ENCODE data around the gene FAM114A2.

FAM114A2 gene

DNA sequence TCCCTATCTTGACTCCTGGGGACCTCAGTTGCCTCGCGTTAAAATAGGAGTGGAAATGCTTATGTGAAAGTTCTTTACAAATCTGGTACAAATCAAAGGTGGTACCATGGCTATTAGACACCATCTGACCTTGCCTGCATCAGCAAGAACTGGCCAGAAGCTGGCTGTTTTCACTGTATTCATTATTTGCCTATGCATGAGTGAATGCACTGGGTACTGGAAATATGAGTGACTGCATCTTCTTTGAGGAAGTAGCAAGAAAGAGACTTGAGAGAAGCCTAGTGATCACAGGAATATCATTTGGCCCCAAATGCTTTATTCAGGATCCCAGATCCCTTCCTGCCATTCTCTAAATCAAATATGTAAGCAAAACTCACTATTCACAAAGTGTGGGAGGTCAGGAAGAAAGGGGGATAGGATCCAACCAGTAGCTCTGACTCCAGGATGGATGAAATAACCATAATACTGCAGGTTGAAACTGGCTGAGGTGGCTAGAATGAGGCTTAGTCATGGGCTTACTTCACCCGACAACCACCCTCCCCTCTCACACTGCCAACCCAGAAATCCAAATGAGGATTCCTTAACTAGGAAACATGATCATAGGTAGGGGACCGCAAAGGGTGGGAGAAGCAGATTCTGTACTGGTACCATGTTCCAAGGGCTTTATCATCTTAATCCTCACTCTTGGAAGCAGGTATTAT, 56.7 kb downstream of the FAM114A2 start:
- DNase-seq, result no peak

DNA sequence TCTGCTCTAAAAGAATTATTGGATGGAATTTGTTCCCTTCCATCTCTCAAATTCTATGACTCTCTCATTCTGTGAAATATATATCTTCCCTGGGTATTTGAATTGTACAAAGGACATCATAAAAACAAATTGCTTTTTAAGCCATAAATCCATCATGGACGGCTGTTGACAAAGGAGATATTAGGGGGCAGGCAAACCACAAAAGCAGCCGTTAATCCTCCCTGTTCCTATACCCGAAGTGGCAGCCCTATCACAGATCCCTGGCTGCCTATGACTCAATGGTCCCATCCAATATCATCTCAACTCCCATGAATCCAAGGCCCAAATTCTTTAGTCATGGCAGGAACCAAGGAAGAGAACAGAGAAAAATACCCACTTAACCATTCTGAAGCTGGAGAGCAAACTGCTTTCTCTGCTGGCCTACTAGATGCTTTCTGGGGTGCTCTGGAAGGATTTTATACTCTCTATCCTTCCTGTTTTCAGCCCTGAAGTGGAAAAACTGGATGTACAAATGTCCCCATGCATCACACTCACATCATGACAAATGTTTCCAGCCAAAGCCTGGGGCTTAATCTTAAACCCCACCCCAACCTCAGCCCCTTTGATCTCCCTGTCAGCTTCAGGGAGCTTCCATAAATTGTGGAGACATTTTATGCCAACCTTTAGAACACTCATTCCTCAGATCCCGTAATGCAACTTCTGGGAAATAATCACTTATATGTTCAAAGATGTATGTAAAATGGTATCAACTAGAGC, 59.5 kb downstream of the FAM114A2 start:
- no peak for DNase-seq

DNA sequence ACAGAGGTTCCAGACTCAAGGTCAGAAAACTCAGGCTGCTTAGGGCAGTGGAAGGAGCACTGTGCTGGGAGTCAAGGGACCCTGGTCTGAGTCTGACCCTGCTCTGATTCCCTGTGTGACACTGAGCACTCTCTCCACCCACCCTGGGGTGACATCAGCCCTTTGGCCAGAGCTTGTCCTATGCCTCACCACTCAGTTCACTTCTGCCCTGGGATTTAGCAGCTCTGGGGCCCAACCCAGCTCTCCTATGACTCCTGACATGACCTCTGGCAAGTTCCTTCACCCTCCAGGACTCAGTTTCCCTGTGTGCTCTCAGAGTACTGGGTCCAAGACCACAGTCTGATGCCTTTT, 63.9 kb downstream of the FAM114A2 start:
- DNase-seq, result peak; percentile 53 to 69 (median 61)

DNA sequence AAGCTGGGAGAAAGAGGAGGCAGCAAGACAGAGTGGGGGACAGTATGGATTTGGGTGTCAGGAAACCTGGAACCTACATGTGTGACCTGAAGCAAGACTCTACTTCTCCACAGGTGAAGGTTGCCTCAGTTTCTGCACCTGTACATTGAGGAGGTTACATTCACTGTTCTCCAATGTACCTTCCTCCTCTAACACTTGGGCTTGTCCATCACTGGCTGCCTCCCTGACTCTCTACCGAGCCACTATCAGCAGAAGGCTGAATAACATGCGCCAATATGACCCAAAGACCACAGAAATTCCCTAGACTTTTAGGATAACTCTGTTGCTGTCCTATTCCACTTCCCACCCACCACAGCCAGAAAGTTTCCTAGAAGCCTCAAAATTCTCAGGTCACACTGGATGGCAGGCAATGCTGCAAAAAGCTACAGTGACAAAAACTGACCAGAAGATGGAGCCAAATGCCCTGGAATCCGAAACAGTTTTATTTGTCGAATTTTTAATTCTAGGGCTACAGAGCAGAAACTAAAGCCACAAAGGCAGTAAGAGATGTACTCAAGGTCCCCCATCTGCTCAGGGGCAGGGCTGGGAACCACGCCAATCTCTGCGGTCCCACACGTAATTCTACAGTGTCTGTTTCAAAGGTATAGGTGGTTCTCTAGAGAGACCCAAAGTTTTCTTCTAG, 64.4 kb downstream of the FAM114A2 start:
- peak; percentile 50 to 60 (median 56) for DNase-seq

DNA sequence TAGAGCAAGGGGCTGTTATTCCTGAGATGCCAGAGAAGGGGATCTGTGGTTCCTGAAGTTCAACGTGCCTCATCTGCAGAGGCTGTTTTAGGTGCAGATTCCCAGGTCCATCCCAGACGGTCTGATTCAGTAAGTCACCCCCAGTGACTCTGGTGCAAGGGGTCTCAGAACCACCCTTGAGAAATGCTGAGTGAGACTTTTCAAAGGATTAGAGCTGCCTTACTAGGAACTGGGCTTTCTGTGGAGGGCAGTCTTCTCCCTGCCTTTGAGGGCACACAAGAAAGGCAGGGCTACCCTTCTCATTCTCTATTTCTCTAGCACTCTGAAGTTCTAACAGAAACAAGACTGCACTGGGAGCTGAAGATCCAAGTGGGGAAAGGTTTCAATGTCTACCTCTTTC, 66.5 kb downstream of the FAM114A2 start:
- no peak for DNase-seq

DNA sequence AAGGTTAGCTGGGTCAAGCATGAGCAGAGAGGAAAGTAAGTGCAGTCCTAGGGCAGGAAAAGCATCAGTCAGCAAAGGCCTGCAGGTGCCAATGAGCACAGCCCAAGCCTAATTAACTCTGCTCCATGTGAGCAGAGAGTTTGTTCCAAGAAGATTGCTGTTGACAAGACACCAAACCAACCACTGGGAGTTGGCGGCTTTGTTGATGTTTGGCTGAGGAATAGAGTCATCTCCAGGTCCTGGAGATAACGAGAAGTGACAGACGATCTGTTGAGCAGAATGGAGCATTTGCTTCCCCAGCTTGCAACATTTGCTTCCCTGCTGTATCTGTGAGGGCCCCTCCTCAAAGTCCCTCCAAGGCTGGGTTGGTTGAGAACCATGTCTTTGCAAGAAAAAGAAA, 68.2 kb downstream of the FAM114A2 start:
- no peak for DNase-seq

DNA sequence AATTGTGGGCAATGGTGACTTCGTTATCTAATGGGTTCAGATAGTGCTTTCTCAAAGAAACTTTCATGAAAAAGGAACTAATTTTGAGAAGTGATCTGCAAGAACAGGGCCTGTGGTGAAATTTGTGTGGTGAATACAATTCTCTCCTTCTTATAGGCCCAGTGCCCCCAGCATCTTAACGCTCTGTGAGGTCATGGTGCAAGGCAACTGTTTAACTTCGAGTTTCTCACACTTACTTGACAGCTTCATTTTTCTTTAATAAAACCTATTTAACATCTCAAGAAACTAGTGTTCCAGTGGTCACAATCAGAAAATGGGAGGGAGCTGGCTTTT, 69.2 kb downstream of the FAM114A2 start:
- peak; percentile 6 to 42 (median 34) for DNase-seq

DNA sequence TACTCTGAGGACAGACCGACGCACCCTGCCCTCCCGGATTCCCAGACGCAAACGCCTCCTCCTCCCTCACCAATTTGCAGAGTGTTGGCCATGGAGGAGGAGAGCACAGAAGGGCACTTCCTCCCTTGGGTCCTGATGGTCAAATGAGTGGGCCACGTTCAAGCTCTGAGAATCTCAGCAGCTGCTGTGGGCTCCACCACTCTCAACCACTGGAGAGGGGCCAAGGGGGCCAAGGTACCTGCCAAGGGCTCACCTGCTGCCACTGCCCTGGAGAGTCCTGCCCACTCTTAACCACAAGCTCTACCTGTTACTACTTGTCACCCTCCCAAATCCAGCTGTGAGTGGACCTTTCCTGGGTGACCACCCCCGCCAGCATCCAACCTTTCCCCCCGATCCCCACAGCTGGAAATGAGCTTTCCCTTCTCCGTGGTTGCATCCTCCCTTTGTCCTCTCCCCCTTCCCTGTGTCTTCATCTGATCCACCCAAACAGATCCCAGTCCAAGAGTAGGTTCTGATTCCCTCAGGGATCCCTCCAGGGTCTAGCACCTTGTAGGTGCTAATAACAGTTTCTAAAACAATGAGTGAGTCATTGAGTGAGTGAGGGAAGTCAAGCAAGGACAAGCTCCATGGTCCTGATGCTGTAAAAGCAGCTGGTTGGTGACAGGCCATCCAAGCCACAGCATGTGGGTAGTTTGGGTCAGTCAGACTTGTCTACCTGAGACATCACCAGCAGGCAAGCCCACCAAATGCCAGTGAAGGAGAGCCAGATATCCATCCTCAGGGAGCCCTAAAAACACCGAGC, 69.7 kb downstream of the FAM114A2 start:
- no peak for DNase-seq

DNA sequence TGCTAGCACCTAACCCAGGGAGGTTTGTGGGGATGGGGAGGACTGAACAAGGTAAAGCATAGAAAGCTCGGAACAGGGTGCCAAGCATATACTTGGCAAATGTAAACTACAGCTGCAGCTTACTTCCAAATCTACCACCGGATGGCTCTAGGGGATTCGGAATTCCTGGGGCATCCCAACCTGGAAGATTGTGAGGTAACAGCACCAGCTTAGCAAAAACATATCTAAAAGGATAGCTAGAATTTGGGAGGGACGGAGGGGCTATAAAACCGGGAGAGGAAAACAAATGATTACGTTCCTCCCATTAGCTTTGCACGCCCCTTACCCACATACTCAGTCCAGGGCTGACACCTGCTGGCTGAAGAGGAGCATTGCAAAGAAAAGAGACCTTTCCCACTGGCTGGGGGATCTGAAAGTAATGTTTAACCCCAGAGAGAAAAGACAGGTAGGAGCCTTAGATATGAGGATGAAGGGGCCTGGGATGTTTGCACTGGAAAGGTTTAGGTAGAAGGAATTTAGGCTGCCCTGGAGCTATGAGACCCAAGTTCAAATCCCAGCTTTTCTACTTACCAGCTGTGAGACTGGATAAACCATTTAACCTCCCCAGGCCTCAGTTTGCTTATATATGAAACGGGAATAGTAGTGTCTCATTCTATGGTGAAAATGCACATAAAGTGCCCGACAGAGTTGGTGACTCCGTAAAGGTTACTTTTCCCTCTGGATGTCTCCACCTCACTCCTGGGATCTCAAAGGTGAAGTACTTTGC, 73.6 kb downstream of the FAM114A2 start:
- peak; percentile 56 to 68 (median 62) for DNase-seq

DNA sequence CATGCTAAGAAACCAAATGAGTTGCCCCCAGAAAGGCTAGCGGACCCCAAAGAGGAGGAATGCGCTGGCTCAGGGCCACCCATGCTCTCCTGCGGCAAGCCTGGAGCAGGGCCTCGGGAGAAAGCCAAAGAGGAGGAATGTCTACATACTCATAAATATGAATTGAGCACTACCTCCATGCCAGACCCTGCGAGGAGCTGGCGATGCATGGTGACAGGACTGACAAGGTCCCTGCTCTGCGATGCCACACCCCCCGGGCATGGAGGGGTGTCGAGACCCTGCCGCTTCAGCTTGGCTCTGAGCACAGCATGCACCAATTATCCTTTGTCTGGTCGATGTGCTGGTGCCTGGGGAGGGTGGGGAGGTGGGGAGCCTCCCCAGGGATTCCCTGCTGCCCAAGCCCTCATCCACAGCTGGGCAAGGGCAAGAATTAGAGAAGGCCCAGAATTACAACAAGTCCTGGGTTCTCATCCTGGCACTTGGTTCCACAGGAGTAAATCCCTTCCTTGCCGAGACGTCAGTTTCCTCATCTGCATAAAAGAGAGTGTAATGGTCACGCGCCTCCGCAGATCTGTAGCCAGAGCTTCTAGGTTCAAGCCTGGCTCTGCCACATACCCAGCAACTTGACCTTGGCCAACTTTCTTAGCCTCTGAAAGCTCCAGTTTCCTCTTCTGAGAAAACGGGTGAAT, 74.4 kb downstream of the FAM114A2 start:
- DNase-seq, result no peak

DNA sequence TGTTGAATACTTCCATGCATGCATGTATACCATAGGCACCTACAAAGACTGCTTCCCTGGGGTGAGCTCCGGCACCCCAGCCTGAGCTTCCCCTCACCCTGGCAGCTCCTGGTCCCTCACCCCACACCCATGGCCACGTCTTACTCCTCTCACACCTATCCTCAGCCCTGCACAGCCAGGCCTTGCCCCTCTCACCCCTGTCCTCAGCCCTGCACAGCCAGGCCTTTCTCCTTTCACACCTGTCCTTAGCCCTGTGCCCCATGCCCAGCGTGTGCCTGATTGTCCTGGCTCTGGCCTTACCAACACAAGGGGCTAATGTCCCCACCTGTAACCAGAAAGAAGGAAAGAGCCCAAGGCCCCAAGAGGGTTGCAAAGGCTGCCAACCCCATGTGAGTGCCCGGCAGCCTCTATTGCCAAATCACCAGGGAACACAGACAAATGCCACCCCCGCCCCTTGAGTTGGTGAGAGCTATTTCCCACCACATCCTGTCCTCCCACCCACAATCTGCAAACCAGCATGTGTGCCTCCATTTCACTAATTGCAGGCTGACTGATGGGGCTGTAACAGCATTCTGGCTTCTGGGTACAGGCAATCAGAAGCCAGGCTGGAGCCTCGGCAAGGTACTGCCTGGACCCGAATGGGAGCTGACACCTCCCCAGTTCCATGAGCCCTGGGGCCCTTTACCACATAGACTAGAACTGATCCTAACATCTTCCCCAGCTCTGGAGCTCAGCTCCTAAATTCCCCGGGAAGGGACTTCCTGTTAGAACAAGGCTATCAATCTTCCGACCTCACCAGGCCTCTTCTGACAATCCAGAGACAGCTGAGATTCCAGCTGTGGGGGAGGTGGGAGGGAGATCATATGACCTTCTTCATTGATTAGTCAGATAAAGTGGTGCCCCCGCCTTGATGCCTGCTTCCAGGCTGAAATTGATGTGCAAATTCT, 78.2 kb downstream of the FAM114A2 start:
- DNase-seq, result peak; percentile 27 to 51 (median 46)

DNA sequence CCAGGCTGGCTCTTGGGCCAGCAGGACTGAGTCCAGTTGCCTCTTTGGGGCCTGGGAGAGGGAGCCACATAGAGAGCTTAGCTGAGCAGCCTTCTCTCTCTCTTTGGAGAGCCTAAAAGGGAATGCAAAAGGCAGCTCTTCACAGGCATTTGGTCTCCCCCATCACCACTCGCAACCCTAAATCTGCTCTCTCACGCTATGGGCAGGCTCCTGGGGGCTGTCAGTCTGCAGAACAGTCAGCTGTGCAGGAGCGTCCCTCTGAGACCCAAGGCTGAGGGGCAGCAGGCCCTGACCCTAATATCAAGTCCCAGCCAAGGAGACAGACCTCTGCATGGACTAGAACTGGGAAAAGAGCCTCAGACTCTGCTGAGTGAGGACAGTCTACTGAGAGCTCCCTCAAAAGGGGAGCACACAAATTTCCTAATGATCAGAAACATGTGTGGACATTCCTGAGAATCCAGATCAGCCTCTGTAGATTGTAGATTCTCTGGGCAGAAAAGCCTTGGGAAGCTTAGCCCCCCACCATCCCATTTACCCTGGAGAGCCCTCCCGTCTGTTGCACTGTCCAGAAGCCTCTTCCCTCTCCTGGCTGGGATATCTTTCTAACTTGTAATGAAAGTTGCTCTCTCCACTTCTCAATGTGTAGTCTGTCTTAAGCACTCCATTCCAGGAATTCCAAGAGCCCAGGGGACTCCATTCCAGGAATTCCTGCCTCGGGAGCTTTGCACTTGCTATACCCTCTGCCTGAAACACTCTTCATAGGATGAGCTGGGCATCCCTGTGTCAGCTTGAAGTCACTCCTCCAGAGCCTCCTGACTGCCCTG, 79.4 kb downstream of the FAM114A2 start:
- no peak for DNase-seq

DNA sequence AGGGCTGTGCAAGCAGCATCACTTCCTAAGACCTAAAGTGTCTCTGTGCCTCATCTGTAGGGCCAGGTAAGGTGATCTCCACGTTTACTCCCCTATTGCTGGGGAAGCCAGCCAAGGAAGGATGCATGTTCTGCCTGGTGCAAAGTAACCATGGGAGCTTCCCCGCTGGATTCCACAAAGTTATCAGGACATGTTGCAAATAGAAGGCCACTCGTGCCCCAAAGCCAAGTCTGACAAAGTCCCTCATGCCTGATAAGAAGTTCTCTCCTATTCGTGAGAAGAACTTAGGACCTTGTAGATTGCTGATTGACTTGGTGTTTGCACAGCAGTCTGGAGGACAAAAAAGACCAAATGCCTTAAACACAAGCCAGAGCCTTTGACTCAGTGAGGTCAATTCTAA, 81.5 kb downstream of the FAM114A2 start:
- no peak for DNase-seq

DNA sequence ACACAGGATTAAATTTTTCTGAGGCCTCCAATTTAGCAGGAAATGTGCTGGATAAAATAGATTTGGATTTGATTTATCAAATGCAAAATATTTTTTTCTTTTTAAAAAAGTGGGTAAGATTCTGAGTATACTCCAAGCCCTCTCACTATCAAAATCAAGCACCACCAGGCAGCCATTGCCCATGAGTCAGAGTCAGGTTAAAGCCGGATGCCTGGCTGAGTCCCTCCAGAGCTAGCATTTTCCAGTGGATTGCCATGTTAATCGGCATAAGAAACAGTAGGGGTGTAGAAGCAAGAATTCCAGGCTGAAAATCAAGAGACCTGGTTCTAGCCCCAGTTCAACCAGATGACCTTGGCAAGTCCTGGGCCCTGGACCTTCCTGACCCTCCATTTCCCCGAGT, 85.3 kb downstream of the FAM114A2 start:
- DNase-seq, result no peak

DNA sequence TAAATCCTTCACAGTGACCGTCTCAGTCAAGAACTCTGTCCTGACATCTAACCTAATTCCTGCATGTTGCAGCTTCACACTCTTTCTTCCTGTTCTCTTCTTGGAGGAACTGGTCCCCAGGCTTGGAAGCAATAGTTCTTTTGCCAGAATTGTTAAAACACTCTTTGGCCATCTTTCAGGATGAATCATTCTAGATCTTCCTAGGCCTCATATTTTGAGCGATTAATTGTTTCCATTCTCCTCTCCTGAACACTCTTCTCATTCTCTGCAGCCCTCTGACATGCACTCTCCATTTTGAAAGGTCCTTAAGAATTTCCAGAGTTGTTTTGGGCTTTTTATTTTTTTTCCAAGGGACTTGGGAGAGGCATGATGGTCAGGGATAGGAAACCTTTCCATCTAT, 85.8 kb downstream of the FAM114A2 start:
- DNase-seq, result no peak

DNA sequence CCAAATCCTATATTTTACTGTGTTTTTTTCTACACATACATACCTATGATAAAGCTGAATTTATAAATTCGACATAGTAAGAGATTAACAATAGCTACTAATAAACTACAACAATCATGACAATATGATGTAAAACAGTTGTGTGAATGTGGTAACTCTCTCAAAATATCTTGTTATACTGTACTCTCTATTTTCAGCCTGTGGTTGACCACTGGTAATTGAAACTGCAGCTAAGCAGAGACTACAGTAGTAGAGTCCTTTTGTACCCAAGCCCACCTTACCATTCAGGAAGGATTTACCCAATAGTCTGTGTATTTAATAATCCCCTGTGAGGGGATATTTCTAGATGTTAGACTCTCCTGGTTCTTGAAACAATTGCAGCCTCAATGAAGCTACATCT, 86.7 kb downstream of the FAM114A2 start:
- DNase-seq, result no peak

DNA sequence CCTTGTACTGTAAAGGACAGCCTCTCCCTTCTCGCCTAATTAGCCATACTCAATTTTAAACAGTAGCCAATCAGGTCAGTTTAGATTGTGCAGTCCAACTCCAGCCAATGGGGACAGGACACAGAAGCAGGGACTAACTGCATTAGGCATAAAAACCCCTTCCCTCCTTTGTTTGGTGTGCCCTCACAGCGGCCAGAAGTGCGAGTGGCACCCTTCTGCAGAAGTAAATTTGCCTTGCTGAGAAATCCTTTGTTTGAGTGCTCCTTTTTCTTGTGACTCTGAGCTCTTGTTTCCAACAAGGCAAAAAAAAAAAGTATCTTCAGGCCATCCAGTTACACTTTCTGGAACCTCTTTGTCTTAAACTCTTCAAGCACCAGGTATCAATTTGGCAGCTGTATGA, 97.4 kb downstream of the FAM114A2 start:
- DNase-seq, result no peak
